8988T (cell line): ENCODE measurements around the gene PRPF40B.

ENCODE experiments used
- DNase-seq: peaks from one replicate; pipeline ENCODE4 v3.0.0; 2011

Gene PRPF40B

DNA sequence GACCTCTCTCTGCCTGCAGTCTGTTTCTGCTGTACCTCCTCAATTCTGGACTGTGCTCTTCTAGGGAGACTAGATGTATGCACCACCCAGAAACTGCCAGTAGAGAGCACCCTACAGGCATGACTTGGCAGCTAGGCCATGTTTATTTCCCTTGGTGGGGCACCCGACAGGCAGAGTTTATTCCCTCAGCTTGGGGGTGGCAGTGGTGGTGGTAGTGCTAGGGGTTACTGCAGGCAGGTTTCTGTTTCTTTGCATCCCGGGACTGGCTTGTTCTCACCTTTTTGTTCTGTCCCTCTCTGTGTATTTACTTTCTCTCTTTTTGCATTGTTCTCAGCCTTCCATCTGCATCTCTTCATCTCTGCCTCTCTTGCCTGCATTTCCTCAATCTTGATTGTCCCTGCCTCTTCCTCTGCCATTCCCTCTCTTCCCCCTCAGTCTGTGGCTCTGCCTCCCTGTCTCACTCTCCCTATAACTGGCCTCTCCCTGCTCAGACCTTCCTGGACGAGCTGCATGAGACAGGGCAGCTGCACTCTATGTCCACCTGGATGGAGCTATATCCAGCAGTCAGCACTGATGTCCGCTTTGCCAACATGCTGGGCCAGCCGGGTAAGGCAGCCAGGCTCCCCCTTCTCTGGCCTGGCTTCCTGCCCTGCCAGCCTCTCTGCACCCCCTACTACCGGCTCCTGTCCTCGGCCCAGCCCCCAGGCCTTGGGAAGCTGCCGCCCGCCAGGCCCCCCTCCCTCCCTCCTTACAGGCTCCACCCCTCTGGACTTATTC, 13.8 kb downstream of the PRPF40B start:
- DNase-seq = peak; percentile 76

DNA sequence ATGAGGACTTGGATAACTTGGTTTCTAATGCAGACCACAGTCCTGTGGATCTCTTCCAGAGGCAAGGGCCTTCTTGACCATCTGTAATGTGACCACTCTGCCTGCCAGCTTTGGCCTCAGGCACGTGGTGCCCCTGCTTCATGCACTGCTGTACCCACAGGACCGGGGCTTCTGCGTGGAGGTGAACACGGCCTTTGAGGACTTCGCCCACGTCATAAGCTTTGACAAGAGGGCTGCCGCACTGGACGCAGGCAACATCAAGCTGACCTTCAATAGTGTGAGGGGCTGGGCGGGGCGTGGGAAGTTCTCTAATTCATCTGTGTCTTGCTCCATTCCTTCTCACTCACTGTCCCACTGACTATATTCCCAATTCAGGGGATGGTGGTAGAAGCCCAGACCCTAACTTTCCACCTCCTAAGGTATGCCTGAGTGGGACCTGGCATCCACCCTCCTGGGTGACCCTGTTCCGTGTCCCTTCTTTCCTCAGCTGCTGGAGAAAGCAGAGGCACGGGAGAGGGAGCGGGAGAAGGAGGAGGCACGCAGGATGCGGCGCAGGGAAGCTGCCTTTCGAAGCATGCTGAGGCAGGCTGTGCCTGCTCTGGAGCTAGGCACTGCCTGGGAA, 18.5 kb downstream of the PRPF40B start:
- no peak for DNase-seq

DNA sequence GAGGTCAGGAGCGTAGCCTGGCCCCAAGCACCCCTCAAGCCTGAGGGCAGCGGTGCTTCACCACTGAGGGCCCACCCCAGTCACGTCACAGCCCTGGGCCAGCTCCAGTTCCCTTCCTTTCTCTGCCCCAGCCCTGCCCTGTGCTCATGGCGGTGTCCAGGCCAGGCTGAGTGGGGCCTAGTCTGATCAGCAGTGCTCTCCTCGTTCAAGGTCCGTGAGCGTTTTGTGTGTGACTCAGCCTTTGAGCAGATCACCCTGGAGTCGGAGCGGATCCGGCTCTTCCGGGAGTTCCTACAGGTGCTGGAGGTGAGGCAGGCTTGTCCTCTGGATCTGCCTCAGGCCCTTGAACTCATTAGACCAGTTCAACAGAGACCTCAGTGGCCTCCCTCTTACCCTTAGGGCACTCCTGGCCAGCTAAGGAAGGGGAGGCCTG, 19.0 kb downstream of the PRPF40B start:
- no peak for DNase-seq

DNA sequence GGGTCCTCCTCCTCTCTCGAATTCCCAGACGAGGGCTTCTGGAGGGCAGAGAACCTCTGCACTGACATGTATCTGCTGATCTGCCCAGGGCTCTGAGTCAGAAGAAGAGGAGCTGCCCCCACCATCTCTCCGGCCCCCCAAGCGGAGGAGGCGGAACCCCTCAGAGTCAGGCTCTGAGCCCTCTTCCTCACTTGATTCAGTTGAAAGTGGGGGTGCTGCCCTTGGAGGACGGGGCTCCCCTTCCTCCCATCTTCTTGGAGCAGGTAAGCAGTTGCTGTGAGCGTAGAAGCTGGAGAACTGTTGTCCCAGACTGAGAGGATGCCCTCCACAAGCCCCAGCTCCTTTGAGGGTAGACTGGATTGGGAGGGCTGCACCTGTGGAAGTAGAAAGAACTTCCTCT, 19.8 kb downstream of the PRPF40B start:
- DNase-seq = no peak

DNA sequence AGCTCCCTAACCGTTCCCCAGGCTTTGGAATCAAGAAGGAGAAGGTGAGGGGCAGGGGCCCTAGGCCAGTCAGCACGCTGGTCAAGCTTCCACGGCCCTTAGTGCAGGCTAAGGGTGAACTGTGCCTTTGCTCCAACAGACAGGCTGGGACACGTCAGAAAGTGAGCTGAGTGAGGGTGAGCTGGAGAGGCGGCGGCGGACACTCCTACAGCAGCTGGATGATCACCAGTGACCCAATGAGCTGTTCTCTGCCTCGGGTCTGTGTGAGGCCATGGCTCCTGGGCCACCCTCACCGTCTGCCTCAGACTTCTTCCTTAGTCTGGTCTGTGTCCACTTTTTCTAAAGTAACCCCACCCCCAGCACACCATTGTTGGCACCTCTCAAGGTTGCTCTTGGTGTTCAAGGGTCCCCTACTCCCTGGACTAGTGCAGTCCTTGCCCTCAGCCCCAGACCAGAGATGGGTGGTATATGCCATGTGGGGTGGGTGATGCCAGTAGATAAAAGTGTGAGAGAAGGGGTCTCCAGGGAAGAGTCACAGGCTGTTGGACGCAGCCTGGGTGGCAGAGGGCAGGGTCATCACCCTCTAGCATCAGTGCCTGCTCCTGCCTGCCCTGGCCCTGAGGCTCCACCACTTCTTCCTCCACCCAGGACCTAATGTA, 20.7 kb downstream of the PRPF40B start:
- no peak for DNase-seq

DNA sequence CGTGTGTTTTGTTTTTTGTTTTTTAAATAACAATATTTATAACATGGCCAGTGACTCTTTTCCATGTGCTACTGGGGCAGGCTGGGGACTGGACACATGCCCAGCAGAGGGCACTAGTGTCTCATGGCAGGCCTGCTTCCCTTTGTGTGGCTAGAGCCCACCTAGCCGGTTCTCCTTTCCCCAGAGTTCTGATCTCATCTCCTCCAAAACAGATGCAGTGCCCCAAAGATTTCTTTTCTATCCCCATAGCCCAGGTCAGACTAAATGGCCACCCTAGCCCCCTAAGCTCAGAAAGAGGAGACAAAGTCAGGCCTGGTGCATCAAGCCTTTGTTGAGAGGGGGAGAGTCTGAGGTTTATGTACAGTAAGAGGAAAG, 21.2 kb downstream of the PRPF40B start:
- DNase-seq = peak; percentile 95

DNA sequence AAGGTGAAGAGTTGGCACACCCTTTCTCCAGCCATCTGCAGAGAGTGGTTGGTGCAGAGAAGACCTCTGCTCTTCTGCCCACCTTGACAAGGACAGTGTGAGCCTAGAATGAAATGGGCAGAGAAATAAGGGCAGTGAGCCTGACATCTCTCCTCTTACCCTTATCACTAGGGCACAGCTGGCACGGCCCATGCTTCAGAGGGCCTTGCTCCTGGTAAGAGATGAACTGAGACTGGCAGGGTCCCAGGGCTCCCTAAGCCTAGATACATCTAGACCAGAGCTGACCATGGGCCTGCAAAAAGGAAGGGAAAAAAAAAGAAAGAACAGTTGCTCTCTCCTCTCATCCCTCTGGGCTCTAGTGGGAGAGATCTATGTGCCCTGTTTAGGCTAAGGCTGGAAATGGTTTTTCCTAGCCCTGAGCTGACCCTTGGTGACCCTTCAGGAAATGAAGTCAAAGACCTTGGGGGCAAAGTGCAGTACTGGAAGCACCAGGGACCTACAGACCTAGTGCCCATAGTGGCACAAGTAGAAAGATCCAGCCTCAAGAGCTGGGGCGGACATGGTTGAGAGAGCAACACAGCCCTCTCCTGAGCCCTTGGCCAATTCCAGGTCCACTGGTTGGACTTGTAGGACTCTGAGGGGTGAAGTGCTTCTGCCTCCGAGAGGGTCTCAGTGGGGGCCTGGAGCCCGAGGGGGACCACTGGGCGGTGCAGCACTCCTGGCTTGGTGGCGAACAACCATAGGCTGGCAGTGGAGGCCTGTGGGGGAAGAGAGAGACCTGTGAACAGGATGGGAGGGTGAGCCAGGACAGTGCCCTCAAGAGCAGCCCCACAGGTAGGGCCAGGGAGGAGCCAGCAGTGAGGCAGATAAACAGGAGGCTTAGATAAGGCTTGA, 22.0 kb downstream of the PRPF40B start:
- DNase-seq = no peak

DNA sequence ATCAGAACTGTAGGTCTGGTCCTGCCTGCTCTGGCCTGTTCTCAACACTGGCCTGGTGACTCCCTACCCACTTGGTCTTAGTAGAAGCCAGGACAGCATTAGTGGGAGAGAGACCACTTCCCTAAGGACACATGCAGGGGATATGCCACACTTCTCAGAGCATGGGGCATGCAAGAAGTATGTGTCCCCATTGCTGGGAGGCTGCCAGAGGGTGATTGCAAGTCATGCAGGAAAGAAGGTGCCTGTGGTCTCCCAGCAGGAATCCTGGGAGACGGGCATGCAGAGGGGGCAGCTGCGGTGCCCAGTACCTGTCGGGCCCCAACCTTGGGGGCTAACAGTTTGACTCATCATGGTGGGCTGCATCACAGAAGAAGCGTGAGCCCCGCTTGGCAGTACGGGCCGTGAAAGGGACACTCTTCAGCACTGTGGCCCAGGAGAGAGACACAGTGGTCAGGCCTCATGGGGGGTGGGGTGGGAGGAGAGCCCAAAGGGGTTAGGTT, 23.0 kb downstream of the PRPF40B start:
- no peak for DNase-seq

DNA sequence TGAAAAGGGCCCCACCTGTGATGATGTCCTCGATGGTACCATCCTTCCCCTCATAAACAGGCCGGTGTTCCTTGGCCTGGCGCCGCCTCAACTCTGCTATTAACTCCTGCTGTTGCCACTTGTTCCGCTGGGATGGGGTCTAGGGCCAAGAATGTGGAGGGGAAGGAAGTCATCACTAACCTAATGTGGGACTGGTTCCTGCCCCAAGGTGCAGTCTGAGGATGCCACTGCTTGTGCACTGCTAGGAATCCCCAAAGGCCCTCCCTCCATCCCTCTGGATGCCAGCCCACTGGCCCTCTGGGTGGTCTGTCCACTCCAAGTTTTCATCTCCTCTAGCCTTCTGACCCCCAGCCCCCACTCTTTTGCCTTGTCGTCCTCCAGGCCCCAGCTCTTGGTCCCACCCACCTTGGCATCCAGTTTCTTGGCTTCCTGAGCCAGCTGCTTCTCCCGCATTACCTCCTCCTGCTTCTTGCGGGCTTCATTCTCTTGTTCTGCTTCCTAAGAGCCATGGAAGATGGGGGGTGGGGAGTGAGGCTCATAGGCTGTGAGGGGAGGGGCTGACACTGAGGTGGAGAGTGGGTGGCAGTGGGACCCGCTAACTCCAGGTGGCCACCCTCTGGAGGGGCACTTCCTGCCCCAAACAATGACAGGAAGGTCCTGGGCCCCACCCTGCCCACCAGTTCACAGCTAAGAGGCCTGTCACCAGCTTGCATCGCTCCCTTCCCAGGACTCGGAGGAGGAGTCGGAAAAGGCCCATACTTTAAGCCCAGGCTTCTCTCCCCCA, 23.7 kb downstream of the PRPF40B start:
- no peak for DNase-seq

DNA sequence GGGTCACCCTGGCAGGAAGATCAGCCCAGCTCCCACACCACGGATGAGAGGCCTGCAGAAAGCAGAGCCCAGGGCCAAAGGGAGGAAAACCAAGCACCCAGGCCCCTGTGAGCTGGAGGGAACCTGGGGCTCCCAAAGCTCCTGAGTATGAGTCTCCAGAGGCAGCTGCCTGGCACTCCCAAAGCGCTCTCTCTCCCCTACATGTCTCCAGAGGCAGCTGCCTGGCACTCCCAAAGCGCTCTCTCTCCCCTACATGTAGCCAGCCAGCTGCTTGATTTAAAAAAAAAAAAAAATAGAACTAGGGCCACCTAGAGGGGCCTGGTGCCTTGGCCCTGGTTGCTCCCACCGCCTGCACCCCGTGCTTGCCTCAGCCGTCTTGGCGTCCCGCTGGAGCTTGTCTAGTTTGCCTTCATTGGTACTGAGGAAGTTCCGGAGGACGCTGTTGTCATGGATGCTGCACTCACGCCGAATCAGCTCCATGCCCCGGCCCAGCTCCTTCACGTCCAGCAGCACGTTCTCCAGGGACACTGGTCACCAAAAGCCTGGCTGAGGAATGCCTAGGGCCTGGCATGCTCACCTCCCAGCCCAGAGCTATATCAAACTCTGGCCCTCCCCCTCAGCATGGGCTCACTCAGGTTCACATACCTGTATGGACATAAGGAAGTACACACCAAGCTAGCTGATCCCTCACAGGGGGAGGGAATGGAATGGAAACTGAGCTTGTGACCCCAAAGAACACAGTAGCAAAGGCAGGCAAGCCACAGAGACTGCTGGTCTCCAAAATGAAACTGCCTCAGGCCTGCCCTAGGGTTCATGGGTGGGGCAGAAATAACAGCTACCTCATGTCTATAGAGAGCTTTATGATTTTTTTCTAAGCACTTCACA, 24.7 kb downstream of the PRPF40B start:
- no peak for DNase-seq

DNA sequence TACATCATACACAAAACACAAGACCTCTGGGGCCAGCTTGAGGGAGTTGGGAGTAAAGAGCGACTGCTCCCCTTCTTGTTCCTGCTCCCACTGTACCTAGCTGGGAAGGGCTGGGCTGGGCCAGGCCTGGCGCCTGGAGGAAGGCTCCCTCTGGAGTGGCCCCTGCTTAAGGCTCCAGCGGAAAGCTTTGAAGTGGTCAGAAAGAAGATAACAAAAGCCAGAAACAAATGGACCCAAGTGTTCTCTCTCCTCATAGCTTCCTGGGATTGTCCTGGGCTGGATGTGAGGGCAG, 25.3 kb downstream of the PRPF40B start:
- DNase-seq = no peak

DNA sequence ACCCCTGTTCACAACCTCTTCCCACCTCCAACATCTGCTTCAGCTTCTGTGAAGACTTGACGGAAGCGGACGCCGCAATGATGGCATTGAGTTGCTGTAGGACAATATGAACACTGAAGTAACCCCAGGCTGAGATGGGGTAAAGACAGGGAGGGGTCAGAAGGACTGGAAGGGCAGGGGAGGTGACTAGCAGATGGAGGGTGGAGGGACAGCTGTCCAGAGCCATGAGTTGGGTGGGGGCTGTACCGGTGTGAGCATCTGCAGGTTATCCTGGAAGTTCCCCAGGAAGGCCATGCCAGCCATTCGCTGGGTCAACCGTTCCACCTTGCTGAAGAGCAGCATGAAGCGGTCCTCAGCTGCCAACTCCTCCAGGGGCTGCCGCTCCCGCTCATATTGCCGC, 26.1 kb downstream of the PRPF40B start:
- DNase-seq = no peak

DNA sequence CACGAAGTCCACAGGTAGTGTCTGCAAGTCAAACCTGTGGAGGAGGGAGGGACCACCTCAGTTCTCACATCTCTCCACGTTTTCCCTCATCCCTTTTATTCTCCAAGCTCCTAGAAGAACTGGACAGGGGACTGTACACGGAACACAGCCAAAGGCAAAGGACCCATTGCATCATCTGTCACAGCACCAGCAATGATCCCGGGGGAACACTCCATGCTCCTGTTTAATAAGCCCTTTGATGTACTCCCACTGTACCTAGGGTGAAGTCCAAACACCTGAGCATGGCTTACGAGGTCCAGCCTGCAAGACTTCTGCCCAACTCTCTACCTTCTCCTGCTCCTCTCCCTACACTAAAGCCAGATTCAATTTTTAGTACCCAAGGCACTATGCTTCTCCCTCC, 26.5 kb downstream of the PRPF40B start:
- no peak for DNase-seq

DNA sequence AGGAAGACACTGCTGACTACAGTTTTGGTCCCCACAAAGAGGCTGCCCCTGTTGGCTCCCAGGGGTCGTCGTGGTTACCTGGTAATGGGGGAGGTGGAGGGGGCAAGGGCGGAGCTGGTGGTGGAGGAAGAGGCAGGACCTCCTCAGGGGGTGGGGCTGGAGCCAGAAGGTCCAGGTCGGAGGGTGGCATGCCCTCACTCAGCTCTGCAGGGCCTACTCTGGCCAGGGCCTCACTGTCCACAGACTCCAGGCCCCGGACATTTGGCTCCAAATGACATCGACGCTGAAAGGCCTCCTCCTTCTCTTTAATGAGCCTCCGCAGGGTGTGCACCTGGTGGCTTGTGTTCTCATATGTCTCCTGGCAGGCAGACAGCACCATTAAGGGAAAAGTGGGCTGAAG, 28.5 kb downstream of the PRPF40B start:
- no peak for DNase-seq

DNA sequence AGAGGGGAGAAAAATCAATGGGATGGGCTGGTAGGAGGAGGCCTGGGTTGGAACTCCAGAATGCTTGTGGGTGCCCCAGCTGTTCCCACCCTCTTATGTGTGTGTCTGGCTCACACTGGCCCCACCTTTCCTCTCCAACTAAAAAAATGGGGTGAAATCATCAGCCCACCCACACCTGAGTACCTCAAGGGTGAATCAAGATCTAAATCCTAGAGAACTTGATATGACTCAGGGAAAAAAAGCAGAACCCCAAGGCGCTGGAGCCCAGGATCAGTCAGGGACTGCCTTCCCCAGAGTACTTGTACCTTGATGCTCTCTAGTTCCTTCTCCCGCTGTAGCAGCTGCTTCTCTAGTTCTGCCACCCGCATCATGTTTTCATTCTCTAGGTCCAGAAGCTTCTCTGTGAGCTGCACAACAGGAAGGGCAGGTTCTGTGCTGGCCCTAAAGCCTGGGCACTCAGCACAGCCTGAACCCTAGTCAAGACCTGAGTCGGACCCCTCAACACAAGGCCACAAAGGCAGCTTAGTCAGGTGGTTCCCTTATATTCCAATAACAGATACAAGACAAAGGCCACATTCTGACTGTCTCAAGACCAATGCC, 29.7 kb downstream of the PRPF40B start:
- no peak for DNase-seq

DNA sequence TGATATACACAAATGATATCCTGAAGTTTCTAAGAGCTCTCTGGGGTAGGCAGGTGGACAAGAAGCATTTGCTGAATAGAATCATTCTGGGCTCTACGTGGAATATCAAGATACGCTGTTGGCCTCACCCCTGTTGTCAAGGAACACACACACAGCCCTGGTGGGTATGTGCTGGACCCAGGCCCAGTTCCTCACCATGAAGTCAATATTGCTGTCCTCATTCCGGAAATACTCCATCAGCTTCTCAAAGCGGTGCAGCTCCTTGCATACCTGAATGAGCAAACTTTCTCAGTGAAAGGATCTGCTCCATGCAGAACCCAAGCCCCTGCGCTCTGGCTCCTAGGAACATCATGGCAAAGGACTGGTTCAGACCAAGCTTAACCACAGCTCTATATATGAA, 31.4 kb downstream of the PRPF40B start:
- DNase-seq = no peak

DNA sequence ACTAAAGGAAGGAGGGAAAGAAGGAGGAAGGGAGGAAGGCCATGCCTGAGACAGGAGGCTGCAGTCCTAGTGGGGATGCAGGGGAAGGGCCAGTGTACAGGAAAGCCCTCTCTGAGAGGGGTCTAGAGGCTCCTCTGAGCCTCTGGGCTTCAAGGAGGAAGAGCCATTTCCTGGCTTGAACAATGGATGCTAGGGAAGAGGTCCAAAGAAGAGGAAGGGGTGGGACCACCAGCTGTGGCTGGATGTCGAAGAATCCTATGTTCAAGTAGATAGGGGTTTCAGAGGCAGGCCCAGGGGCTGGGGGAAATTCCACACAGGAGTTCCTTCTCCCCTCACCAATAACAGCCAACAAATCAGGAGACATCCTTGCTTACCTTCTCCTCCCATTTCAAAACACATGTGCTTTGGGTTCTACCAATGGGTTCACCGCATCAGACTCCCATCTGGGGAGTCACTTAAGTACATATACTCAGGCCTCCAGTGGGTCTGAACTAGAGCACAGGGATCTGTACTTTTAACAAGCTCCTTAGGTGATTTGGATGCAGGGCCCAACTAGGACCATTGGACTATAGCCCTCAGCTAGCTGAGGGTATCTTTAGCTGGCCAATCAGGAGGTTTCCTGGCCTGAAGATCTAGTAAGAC, 32.4 kb downstream of the PRPF40B start:
- DNase-seq = no peak

DNA sequence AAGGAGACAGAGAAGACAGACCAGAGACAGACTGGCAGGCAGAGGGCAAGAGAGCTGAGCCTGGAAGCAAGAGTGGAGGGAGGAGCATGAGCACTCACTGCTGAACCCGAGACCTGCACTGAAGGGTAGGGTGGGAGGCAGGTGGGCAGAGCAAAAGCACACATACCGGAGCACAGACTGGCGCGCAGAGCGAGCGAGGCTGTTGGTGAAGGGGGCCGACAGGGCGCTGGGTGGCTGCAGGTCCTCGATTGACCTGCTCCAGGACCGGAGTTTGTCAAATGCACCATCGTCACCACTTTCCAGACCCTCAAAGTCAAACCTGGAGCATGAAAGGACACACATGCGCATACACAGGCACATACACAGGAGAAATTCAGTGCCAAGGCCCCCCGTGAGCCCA, 34.9 kb downstream of the PRPF40B start:
- DNase-seq = no peak

DNA sequence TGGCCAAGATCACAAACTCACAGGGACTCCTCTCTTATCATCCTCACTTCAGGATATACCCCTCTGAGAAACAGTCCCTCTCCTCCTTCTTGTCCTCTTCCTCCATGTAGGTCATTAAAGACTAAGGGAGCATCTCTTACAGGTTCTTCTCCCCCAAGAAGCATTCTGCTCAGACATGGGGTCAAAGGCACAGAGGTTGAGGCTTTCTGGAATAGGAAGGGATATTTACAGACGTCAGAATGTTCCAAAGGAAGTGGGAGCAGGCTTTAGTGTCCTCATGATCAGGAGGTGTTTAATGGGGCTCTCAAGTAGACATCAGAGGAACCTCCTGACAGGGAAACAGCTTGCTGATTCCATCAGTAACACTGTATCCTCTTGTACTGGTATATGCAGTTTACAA, 36.4 kb downstream of the PRPF40B start:
- no peak for DNase-seq

DNA sequence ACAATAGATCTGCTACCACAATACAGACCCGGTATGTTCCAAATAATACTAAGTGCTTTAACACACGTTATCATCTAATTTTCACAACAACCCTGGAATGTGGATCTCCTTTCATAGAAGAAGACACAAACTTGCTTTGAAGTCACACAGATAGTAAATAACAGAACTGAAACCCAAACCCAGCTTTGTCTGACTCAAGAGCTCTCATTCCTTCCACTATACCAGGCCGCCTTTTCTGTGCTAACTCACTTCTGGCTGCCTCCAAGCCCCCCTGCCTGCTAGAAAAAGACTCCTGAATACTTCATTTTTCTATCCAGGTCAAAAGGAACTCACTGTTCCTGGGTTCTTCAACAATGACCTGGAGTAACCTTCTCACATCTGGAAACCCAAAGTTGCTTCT, 37.8 kb downstream of the PRPF40B start:
- DNase-seq = no peak

DNA sequence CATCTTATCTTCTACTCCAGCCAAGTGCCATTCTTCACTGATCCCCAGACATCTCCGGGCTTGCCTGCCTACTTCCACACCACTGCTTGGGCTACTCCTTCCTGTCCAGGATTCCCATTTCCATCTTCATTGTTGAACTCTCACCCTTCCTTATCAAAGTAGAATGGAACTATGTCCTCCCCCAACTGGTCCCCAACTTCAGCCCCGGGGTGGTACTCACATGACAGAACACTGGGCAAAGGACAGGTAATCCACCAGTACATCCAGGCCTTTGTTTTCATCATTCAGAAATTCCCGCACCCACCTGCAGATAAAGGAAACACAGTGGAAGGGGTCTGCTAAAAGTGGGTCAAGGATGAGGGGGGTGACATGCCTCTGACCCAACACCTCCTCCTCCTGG, 38.4 kb downstream of the PRPF40B start:
- no peak for DNase-seq
